Stimulated activated naive CD4-positive, alpha-beta T cell treated with Interleukin-2 at 50 U/mL for 16 hours (primary cell): Measurements from ENCODE around the gene PPP2R3B.
"Not testable (repeated sequence)": the region's sequence is repeated elsewhere in the genome, so short reads cannot be mapped to it uniquely, and the experiment has no call there.

Source experiments
- DNase-seq: peaks from one replicate; lab custom pipeline; 2025; lab: John Stamatoyannopoulos, UW

Gene PPP2R3B

DNA sequence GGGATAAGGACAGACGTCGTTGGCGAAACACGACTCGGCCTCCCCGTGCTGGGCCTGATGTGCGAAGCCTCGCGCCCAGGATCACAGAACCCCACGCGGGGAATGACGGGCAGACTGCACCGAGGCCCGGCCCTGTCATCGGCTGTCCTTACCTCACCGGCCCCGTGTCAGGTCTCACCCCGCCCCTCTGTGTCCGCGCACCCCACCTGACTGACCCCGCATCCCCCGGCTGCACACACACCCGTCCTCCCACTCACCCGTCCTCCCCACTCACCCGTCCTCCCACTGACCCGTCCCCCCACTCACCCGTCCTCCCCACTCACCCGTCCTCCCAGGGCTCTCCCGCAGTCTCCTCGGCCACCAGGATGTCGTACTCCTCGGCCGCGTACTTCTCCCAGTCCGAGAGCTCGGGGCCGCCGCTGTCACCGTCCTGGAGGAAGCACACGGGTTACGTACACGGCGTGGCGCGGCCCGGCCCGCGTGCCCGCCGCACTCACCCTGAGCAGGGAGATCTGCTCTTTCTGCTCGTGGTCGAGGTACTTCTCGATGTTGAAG lies 48.3 kb downstream of the PPP2R3B start:
- no peak for DNase-seq

DNA sequence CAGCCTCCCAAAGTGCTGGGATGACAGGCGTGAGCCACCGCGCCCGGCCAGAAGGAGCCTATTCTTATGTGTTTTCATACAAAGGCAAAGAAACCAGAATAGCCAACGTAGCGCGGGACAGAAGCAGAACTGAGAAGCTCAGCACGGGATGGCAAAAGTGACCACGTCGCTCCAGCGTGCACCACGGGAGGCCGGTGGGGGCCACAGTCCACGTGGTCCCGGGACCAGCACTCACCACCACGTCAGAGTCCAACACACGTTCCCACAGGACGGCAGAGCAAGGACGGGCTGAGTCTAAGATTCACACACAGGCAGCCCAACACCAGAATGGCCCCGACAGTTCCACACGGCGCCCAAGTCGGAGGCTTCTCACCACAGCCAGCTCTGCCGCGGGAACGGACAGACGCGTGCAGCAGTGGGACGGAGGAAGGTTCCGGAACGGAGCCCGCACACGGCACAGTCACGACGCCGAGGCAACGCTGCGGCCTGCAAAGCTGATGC lies 49.3 kb downstream of the PPP2R3B start:
- no peak for DNase-seq

GRCh38 chrX:336227-336626 lies 50.5 kb downstream of the PPP2R3B start:
- DNase-seq, result no peak

GRCh38 chrX:335758-336155 lies 51.0 kb downstream of the PPP2R3B start:
- DNase-seq, result no peak

GRCh38 chrX:334971-335757 lies 51.5 kb downstream of the PPP2R3B start:
- no peak for DNase-seq

DNA sequence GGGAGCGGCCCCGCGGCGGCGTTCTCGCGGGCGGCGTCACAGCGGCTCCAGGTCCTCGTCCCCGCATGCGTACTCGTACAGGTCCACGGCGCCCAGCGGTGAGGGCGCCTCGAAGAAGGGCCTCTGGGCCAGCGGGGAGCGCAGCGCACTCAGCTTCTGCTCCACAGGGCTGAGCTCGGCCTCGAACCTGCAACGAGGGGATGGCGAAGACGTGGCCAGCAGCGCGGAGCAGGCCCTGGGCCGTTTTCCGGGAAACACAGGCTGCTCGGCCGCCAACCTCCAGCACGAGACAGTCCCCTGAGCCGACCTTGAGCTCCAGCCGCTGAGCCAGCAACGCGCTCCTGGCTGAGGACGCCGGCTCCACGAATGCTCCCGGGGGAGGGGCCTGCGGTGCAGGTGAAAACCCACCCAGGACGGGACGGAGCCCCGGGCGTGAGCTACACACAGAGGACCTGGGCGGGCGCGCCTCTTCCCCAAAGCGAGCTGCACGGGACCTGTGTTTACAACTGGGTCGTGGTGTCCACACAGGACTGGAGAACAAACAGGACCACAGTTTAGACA lies 52.3 kb downstream of the PPP2R3B start:
- no peak for DNase-seq

DNA sequence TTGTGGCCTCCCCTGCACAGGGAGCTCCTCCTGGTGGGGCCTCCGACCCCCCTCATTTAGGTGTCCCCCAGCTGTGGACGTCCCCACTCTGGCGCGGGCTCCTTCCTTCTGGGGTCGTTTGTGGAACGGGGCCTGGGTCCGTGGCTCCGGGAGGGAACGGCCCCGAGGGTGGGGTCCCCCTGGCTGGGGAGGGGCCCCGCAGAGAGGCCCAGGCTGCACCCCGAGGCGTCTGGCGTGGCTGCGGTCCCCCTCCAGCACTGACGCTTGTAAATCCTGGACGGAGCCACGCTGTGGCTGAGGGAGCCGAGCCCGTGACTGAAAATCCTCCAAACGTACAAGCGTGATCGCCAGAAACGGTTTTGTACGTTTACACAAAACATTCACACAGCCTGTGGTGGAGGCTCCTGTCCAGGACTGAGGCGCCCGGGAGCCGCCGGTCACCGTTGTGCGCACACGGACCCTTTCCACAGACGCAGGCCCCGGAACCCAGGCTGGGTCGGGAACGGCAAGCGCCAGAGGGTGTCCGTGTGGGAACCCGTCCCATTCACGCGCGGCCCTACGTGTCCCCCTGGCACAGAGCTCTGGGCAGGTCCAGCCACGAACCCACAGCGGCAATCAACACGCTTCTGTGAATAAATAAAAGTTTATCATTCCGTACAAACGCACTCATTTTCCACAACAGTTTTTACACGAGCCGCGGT lies 52.9 kb downstream of the PPP2R3B start:
- DNase-seq, result no peak

- no peak for DNase-seq
Measured at GRCh38 chrX:332916-333610, 53.6 kb downstream of the PPP2R3B start.

DNA sequence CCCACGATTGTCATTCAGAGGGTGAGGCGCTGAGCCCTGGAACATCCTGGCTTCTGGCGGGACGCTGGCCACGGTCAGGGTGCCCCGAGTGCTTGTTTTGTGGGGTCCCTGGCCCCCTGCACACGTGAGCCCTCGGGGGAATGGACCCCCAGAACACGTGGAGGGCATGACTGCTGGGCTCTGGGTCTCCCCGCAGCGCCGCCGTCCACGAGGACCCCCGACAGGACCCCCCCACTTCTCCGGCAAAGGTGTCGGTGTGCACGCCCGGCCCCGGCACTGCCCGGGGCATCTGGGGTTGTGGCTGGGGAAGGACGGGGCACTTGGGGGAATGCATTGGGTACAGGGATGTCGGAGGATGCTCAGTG lies 54.2 kb downstream of the PPP2R3B start:
- no peak for DNase-seq

DNA sequence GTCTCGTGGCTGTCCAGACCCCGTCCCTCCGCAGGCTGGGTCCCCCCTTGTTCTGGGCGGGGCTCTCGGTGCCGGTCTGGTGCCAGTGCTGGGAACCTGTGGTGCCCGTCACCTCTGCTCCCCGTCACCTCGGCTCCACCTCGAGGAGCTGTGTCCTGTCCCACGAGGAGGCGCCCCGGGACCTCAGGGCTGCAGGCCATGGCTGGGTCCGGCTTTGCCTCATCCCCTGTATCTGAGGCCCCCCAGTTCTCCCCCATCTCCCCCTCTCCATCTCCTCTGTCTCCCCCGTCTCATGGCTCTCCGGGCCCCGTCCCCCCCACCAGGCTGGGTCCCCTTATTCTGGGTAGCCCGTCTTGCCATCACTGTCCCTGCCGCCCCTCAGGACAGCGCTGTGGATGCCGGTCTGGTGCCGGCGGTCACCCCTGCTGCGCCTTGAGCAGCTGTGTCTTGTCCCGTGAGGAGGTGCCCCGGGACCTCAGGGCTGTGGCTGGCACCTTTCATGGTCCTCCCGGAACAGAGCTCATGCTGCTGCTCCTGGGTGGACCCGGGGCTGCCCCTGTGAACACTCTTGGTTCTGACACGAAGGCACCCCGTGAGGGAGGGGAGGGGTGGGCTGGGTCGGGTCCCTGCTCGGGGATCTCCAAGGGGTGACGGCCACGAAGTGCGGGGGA lies 54.7 kb downstream of the PPP2R3B start:
- DNase-seq, result no peak

DNA sequence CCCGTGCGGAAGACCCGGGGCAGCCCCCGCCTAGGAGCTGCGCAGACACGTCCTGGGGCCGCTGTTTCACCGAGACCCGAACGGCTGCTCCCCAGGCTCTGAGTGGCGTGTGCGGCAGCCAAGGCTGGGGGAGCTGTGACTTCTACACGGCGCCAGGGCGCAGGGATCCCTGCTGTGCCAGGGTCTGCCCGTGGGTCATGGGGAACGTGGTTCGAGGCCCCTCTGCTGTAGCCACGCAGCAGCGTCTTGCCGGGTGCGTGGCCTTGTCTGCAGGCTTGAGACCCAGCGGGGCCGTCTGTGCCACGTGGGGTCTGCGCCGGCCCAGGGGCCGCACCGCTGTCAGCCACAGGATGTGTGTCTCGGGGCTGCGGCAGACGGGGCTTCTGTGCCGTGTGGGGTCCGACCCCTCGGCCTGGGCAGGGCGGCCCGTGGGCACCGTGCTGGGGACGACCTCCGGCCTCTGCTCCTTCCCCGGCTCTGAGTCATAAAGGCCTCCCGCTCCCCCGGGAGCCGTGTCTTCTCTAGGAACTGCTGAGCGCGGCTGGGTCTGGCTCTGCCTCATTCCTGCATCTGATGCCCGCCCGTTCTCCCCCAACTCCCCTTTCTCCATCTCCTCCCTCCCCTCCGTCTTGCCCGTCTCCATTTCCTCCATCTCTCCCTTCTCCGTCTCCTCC lies 55.4 kb downstream of the PPP2R3B start:
- DNase-seq, result peak; percentile 4

- DNase-seq, result no peak
Measured at GRCh38 chrX:330726-331150, 56.0 kb downstream of the PPP2R3B start.

DNA sequence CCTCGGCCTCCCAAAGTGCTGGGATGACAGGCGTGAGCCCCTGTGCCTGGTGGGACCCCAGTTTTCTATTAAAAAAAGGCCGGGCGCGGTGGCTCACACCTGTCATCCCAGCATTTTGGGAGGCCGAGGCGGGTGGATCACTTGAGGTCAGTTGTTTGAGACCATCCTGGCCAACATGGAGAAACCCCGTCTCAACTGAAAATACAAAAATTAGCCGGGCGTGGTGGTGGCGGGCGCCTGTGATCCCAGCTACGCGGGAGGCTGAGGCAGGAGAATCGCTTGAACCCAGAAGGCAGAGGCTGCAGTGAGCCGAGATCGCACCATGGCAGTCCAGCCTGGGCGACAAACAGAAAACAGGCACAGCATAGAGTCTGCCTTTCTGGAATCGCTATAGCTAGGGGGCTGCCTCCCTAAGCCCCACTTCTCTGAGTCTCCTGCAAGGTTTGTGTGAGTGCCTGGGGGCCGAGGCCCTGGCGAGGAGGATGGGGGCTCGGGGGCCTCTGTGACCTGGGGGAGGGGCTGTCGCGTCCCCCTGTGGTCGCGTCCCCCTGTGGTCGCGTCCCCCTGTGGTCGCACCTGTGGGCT lies 56.5 kb downstream of the PPP2R3B start:
- not testable (repeated sequence) for DNase-seq

- no peak for DNase-seq
Measured at GRCh38 chrX:329291-329910, 57.3 kb downstream of the PPP2R3B start.

- no peak for DNase-seq
Measured at GRCh38 chrX:327660-328126, 59.0 kb downstream of the PPP2R3B start.

DNA sequence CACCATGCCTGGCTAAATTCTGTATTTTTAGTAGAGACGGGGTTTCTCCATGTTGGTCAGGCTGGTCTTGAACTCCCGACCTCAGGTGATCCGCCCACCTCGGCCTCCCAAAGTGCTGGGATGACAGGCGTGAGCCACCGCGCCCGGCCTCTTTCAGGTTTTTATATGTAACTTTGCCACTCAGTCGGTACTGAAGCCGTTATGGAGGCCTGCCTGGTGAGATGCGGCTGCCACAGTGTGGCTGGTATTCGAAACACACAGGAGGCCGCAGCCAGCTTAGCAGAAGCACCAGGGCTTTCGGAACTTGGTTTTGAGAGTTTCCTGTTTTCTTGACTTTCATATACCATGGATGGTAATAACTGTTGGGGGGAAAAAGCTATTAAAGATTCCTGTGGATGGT lies 62.0 kb downstream of the PPP2R3B start:
- DNase-seq, result not testable (repeated sequence)

- no peak for DNase-seq
Measured at GRCh38 chrX:323721-324628, 62.7 kb downstream of the PPP2R3B start.

GRCh38 chrX:320126-320783 lies 66.5 kb downstream of the PPP2R3B start:
- no peak for DNase-seq
